GM08714 (cell line): ENCODE measurements around the gene ELANE.
"Not testable (repeated sequence)": the region's sequence is repeated elsewhere in the genome, so short reads cannot be mapped to it uniquely, and the experiment has no call there.

Experiments used
- H3K4me3 ChIP-seq: fragments of 200-500 bp; sonication (Bioruptor generic); 2 replicates; pipeline ENCODE4 v1.5.1; 2014; ENCODE audit warnings: mild to moderate bottlenecking, low read length, inconsistent platforms
- ZNF274 ChIP-seq: IDR thresholded peaks from 2 replicates; pipeline ENCODE4 v1.6.1; 2012; ENCODE audit warnings: mild to moderate bottlenecking, low read depth, low read length

Gene ELANE

GRCh38 chr19:821825-822503 lies 30.1 kb upstream of the ELANE start, which contains the start of gene PLPPR3:
Gene PLPPR3, minus strand, starts transcription at chr19:821955. Its CDS starts 396 bp downstream, at chr19:821559.
- H3K4me3 ChIP-seq = no peak within 1 kb of the TSS
- TF ChIP-seq ZNF274 = no peak

DNA sequence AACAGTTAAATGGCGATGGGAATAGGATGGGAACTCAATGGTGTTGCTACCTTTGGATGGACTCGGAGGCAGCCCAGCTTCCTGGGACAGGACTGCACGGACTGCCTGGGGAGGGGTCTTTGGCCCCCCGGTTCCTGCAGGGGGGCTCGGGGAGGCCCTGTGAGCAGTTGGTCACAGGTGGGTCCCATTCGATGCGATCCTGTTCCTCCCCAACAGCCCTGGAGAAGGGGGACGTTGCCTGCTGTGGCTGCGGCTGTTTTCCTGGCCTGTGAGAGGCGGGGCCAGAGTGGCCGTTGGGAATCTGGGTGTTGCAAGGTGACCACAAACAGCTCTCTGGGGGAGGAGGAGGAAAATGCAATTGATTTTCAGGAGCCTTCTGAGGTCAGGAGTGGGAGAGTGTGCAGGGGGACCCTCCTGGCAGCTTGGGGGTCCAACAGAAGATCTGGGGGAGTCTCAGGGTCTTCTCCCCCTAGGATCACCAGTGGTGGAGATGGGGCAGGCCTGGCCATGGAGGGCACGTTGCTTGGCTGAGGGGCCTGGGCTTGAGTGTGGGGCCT lies 28.5 kb upstream of the ELANE start:
- TF ChIP-seq ZNF274 = no peak
- no peak overlapping the region for H3K4me3 ChIP-seq

- TF ChIP-seq ZNF274 = no peak
- H3K4me3 ChIP-seq = no peak overlapping the region
Observed at GRCh38 chr19:824885-825284, 27.2 kb upstream of the ELANE start.

DNA sequence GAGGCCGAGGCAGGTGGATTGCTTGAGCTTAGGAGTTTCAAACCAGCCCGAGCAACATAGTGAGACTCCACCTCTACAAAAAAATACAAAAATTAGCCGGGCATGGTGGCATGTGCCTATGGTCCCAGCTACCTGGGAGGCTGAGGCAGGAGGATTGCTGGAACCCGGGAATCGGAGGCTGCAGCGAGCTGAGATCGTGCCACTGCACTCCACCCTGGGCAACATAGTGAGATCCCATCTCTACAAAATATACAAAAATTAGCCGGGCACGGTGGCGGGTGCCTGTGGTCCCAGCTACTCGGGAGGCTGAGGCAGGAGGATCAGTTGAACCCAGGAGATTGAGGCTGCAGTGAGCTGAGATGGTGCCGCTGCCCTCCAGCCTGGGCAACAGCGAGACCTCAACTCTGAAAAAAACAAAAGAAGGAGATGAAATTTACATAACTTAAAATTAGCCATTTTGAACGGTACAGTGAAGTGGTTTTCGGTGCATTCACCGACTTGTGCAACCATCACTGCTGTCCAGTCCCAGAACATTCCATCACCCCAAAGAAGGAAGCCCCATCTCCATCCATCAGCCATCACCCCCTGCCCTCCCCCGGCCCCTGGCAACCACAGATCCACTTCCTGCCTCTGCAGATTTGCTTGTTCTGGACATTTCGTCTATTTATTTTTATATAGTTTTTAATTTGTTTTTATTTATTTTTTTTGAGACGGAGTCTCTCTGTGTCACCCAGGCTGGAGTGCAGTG lies 26.0 kb upstream of the ELANE start:
- no peak for TF ChIP-seq ZNF274
- no peak overlapping the region for H3K4me3 ChIP-seq

GRCh38 chr19:827314-827709 lies 24.8 kb upstream of the ELANE start:
- TF ChIP-seq ZNF274 = no peak
- H3K4me3 ChIP-seq = no peak overlapping the region

GRCh38 chr19:827710-828321 lies 24.3 kb upstream of the ELANE start, which contains the start of gene AZU1:
Gene AZU1, plus strand, starts transcription at chr19:827837. Its CDS starts 10 bp downstream, at chr19:827847.
- no peak for TF ChIP-seq ZNF274
- H3K4me3 ChIP-seq = no peak within 1 kb of the TSS

DNA sequence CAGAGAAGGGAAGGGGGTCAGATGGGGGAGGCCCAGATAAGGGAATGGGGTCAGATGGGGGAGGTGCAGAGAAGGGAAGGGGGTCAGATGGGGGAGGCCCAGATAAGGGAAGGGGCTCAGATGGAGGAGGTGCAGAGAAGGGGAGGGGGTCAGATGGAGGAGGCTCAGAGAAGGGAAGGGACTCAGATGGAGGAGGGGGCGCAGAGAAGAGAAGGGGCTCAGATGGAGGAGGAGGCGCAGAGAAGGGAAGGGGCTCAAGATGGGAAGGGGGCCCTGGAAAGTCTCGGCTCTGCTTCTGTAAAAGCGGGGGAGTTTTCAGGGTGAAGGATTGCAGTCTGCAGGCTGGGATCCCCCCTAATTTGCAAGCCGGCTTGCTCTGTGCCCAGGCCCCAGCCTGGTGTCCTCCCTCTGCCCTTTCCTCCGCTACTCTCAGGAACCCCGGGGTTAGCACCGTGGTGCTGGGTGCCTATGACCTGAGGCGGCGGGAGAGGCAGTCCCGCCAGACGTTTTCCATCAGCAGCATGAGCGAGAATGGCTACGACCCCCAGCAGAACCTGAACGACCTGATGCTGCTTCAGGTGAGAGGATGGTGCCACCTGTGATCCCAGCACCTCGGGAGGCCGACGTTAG lies 22.9 kb upstream of the ELANE start:
- no peak for TF ChIP-seq ZNF274
- no peak overlapping the region for H3K4me3 ChIP-seq

GRCh38 chr19:831407-832369 lies 20.4 kb upstream of the ELANE start:
- no peak overlapping the region for H3K4me3 ChIP-seq
- TF ChIP-seq ZNF274 = no peak

- no peak for TF ChIP-seq ZNF274
- H3K4me3 ChIP-seq = no peak overlapping the region
Observed at GRCh38 chr19:834216-834615, 17.9 kb upstream of the ELANE start.

- no peak for TF ChIP-seq ZNF274
Observed at GRCh38 chr19:835210-835810, 16.8 kb upstream of the ELANE start.

GRCh38 chr19:840519-841206 lies 11.4 kb upstream of the ELANE start, which contains the start of gene PRTN3:
Gene PRTN3, plus strand, starts transcription at chr19:840999. Its CDS starts 10 bp downstream, at chr19:841009.
- TF ChIP-seq ZNF274 = no peak

More at GRCh38 chr19:835210-835810, 16.8 kb upstream of the ELANE start:
- H3K4me3 ChIP-seq = no peak overlapping the region

DNA sequence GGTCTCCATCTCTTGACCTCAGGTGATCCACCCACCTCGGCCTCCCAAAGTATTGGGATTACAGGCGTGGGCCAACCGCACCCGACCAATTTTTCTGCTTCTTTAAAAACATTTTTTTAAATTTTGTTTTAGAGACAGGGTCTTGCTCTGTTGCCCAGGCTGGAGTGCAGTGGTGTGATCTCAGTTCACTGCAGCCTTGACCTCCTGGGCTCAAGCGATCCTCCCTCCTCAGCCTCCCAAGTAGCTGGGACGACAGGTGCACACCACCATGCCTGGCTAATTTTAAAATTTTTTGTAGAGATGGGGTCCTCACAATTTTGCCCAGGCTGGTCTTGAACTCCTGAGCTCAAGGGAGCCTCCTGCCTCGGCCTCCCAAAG lies 9.3 kb upstream of the ELANE start:
- H3K4me3 ChIP-seq = not testable (repeated sequence)

More at GRCh38 chr19:840519-841206, 11.4 kb upstream of the ELANE start, which contains the start of gene PRTN3:
- H3K4me3 ChIP-seq = no peak within 1 kb of the TSS
